HepG2 (cell line): ENCODE measurements around the gene RPLP2. TPM values are rescaled to one million over a fixed set of nuclear protein-coding genes. Genes with fewer than 3 reads are reported as not detected.

Experiments used
- ATAC-seq: fragments of 200-7000 bp; cut with Tn5 transposase; 3 replicates; pipeline ENCODE4 v1.9.1; 2020; ENCODE audit warnings: mild to moderate bottlenecking, moderate library complexity
- BruUV-seq: library from RNA; stranded (reverse); fragments of 400-500 nt; replicated peaks from 2 replicates; lab custom pipeline; 2021; lab: Mats Ljungman, UMichigan
- CTCF ChIA-PET: fragments of 300-600 bp; formaldehyde crosslinking; extraction: SDS; loops from one replicate; lab custom pipeline; 2021; ENCODE audit warnings: low total read pairs, inconsistent platforms, low intra/inter-chr PET ratio; lab: Yijun Ruan, JAX
- POLR2A ChIA-PET: fragments of 350-600 bp; sonication (Branson Sonifier 250); formaldehyde crosslinking; loops from one replicate; lab custom pipeline; 2020; ENCODE audit warnings: antibody characterized with exemption, inconsistent platforms; lab: Yijun Ruan, JAX
- DNase-seq: peaks from one replicate; pipeline ENCODE4 v3.0.0-alpha.2; 2015; ENCODE audit warnings: low spot score
- FAIRE-seq: peaks from 3 replicates; lab custom pipeline; 2011; peaks lifted over from hg19 to GRCh38; lab: Jason Lieb, UNC
- H2AFZ ChIP-seq: one replicate; pipeline ENCODE4 v1.6.1; 2011; ENCODE audit warnings: low read length, inconsistent platforms
- H3K27ac ChIP-seq: fragments of 300-600 bp; 3 replicates; pipeline ENCODE4 v1.8.0; 2011; ENCODE audit warnings: mixed run types, mild to moderate bottlenecking, mixed read lengths, low read length, inconsistent platforms; ENCODE audit not compliant: insufficient read depth; ENCODE audit errors: extremely low read length
- H3K27me3 ChIP-seq, 2 experiments: fragments of 200-600 bp in 1 of 2; 2 replicates in 1 of 2; 3 replicates in 1 of 2; pipeline versions ENCODE4 v1.6.0 to v1.8.0; 2011; ENCODE audit warnings: low read length in 2 of 2, mild to moderate bottlenecking in 2 of 2, moderate library complexity in 2 of 2, inconsistent platforms in 1 of 2; ENCODE audit not compliant: insufficient read depth in 2 of 2, control insufficient read depth in 1 of 2
- H3K36me3 ChIP-seq, 2 experiments: fragments of 200-600 bp in 1 of 2; replicated peaks in 1 of 2; 2 replicates in 1 of 2; 3 replicates in 1 of 2; pipeline versions ENCODE4 v1.5.1 to v1.8.0; 2011; ENCODE audit warnings: low read length in 2 of 2, inconsistent platforms in 1 of 2; ENCODE audit not compliant: insufficient read depth in 2 of 2, control insufficient read depth in 1 of 2
- H3K4me1 ChIP-seq: 2 replicates; pipeline ENCODE4 v1.5.1; 2012; ENCODE audit warnings: low read length, inconsistent platforms; ENCODE audit not compliant: insufficient read depth
- H3K4me2 ChIP-seq: 2 replicates; pipeline ENCODE4 v1.6.0; 2011; ENCODE audit warnings: low read depth, low read length, inconsistent platforms
- H3K4me3 ChIP-seq, 3 experiments: fragments of 200-600 bp in 1 of 3; sonication (generic), shearing (Covaris generic) in 1 of 3; replicated peaks in 1 of 3; 2 replicates each; pipeline ENCODE4 v1.5.1; 2011 to 2016; ENCODE audit warnings: low read length in 3 of 3, inconsistent platforms in 2 of 3, low read depth in 2 of 3, mild to moderate bottlenecking in 2 of 3, control low read depth in 1 of 3, mixed read lengths in 1 of 3; ENCODE audit not compliant: insufficient read depth in 1 of 3
- H3K79me2 ChIP-seq: one replicate; pipeline ENCODE4 v1.6.1; 2011; ENCODE audit warnings: low read length, inconsistent platforms; ENCODE audit not compliant: insufficient read depth
- H3K9ac ChIP-seq: 2 replicates; pipeline ENCODE4 v1.6.0; 2011; ENCODE audit warnings: mild to moderate bottlenecking, low read depth, low read length, inconsistent platforms; ENCODE audit not compliant: insufficient read depth
- H3K9me3 ChIP-seq: 2 replicates; pipeline ENCODE4 v1.5.1; 2012; ENCODE audit warnings: mild to moderate bottlenecking, low read length
- H4K20me1 ChIP-seq: 2 replicates; pipeline ENCODE4 v1.6.0; 2011; ENCODE audit warnings: inconsistent platforms, mild to moderate bottlenecking, low read length, moderate library complexity; ENCODE audit not compliant: insufficient read depth
- AKAP8 ChIP-seq: sonication (generic); formaldehyde crosslinking; IDR thresholded peaks from 2 replicates; pipeline ENCODE4 v1.5.1; 2020; ENCODE audit warnings: mild to moderate bottlenecking, missing genetic modification reagents
- LCORL ChIP-seq, 2 experiments: fragments of 450-650 bp in 1 of 2; sonication (generic) in 1 of 2; formaldehyde crosslinking in 1 of 2; IDR thresholded peaks; 2 replicates each; pipeline versions ENCODE4 v1.5.0 to v1.6.1; 2017 to 2020; ENCODE audit warnings: antibody characterized with exemption in 1 of 2, missing genetic modification reagents in 1 of 2
- TCF7L2 ChIP-seq: IDR thresholded peaks from 2 replicates; pipeline ENCODE4 v1.6.1; 2011; ENCODE audit warnings: mild to moderate bottlenecking, low read depth, low read length, moderate library complexity
- ZIK1 ChIP-seq: sonication (generic); formaldehyde crosslinking; IDR thresholded peaks from 2 replicates; pipeline ENCODE4 v1.5.0; 2020; ENCODE audit warnings: mild to moderate bottlenecking, low read depth, missing genetic modification reagents, borderline replicate concordance
- ZNF891 ChIP-seq: sonication (generic); formaldehyde crosslinking; IDR thresholded peaks from 2 replicates; pipeline ENCODE4 v1.5.0; 2020; ENCODE audit warnings: mild to moderate bottlenecking, missing genetic modification reagents
- WGBS: methylation state at CpG from one replicate; pipeline ENCODE4 v1.1.6; 2017; ENCODE audit warnings: low lambda C conversion rate; 5-methylcytosine and 5-hydroxymethylcytosine counted together
- in situ Hi-C: cut with HindIII; loops from 2 replicates; pipeline ENCODE4 v1.10.0; 2017; ENCODE audit warnings: low pct_unique_long_range_greater_than_20kb; ENCODE audit not compliant: extremely low pct_ligation_motif_present
- intact Hi-C: fragments of 100-400 bp; cut with micrococcal nuclease; formaldehyde crosslinking; loops from one replicate; pipeline ENCODE4 v1.10.0; 2022; ENCODE audit not compliant: unreplicated experiment
- polyA plus RNA-seq, 8 experiments: library from polyadenylated mRNA; depleted of rRNA in 3 of 8; stranded (reverse) in 7 of 8; unstranded in 1 of 8; fragments of >200 nt; fragmentation: Illumina TruSeq in 4 of 8; extraction: Trizol in 4 of 8; gene quantifications; 2 replicates each; pipeline versions ENCODE4 v1.2.1 to v1.2.3, GENCODE V29; 2011 to 2016; ENCODE audit warnings: low read depth in 4 of 8, missing spikeins in 1 of 8, mixed read lengths in 1 of 8; ENCODE audit not compliant: insufficient read depth in 1 of 8
- total RNA-seq, 5 experiments: library from RNA; depleted of rRNA; stranded (reverse); fragments of >200 nt; fragmentation: Illumina TruSeq; extraction: Trizol; gene quantifications; 2 replicates each; pipeline ENCODE4 v1.2.3, GENCODE V29; 2016; ENCODE audit warnings: low read depth in 1 of 5

RPLP2 gene
- total and polyA plus RNA-seq, 2 of the 13 experiments (the other 11 are each of a cell fraction or from before 2014, with no cell fraction given) = 978 to 2,106 TPM

- 86% methylated on average over 3 of the region's 11 CpGs for WGBS
- peaks cover 26% of the 10 kb centered on the region for H3K4me1 ChIP-seq
- no peak overlapping the region for H3K9ac ChIP-seq
- no TSS peak for BruUV-seq
- in situ Hi-C loops = no loop called here
- H3K36me3 ChIP-seq = no peaks in the 10 kb centered on the region; a peak in 2 of 5 replicates
- H3K27me3 ChIP-seq = no peaks in the 10 kb centered on the region
- POLR2A ChIA-PET = interaction anchor here (1.0 to 11.1 kb wide), 2 partner anchors 17 to 28 kb away, joined by 3 to 141 read pairs; partner anchors contain the start of genes CD151, CRACR2B and PNPLA2
- TF ChIP-seq TCF7L2 = no peak
- TF ChIP-seq LCORL (IDR thresholded peaks at IDR 0.05) = no peak
- TF ChIP-seq LCORL (CRISPR knock-in tag; IDR thresholded peaks at IDR 0.05) = no peak
- peak; percentile 26; the same call in 1 of the 2 replicates for TF ChIP-seq AKAP8
- TF ChIP-seq, all 625 proteins: peak for 1
- FAIRE-seq = no peak
- Histone ChIP-seq H2AFZ (no peak overlapping the region), H3K4me3 (no peak overlapping the region), H3K9me3 (no peaks in the 10 kb centered on the region), H4K20me1 (peaks cover 4% of the 10 kb centered on the region; the same call in 1 of the 2 replicates), H3K27ac (no peak overlapping the region), H3K4me2 (no peak overlapping the region), H3K79me2 (peaks cover 9% of the 10 kb centered on the region)
- no peak for ATAC-seq
- intact Hi-C loops = no loop called here
- CTCF ChIA-PET = no interaction called here
- DNase-seq = no peak
Measured at GRCh38 chr11:846496-847098, 36.8 kb downstream of the RPLP2 start.

GRCh38 chr11:847876-848275, 38.1 kb downstream of the RPLP2 start:
- Histone ChIP-seq H3K4me2 (no peak overlapping the region), H3K36me3 (no peaks in the 10 kb centered on the region; a peak in 2 of 5 replicates), H3K4me1 (peaks cover 26% of the 10 kb centered on the region), H3K4me3 (no peak overlapping the region), H3K27me3 (no peaks in the 10 kb centered on the region), H3K27ac (no peak overlapping the region), H3K79me2 (peaks cover 2% of the 10 kb centered on the region), H3K9ac (no peak overlapping the region), H4K20me1 (0 out of 2 replicates have a peak, but pooled peaks cover 4% of the 10 kb centered on the region), H3K9me3 (no peaks in the 10 kb centered on the region), H2AFZ (no peak overlapping the region)
- ATAC-seq (no peak), FAIRE-seq (no peak), DNase-seq (no peak)
- ChIA-PET CTCF (interaction anchor here (2.1 kb wide), 1 partner anchor 203 kb away, joined by 8 read pairs; no protein-coding TSS in a partner anchor), POLR2A (no interaction called here)
- WGBS = 100% methylated on average over 1 of the region's 18 CpGs
- TF ChIP-seq ZNF891 (CRISPR knock-in tag) (0 out of 2 replicates have a peak, but pooled peaks have one; percentile 21), ZIK1 (CRISPR knock-in tag) (no peak)
- in situ Hi-C loops = no loop called here
- intact Hi-C loops = no loop called here
- BruUV-seq = no TSS peak
